Activated CD8-positive, alpha-beta memory T cell treated with anti-CD3 and anti-CD28 coated beads, Interleukin-2, amount 10 ng/mL, durations not matched to agents 7 days and 5 days (primary cell): ENCODE measurements around the gene MYH13. TPM values are rescaled to one million over a fixed set of nuclear protein-coding genes. Genes with fewer than 3 reads are reported as not detected.

Source experiments
- ATAC-seq: fragments of 150-1000 bp; cut with Tn5 transposase; one replicate; pipeline ENCODE4 v1.10.0; 2021; ENCODE audit warnings: moderate library complexity
- CTCF ChIA-PET: fragments of 350-600 bp; sonication (Branson Sonifier 250); formaldehyde crosslinking; loops from one replicate; lab custom pipeline; 2021; ENCODE audit warnings: antibody characterized with exemption; lab: Charles Lee
- DNase-seq: peaks from one replicate; pipeline ENCODE4 v3.0.0-alpha.2; 2020
- H3K27ac Mint-ChIP-seq: one replicate; pipeline ENCODE4 v1.8.0; 2021; ENCODE audit warnings: mild to moderate bottlenecking, mixed read lengths
- H3K27me3 Mint-ChIP-seq: one replicate; pipeline ENCODE4 v1.8.0; 2021; ENCODE audit warnings: mixed read lengths
- H3K36me3 Mint-ChIP-seq: one replicate; pipeline ENCODE4 v1.8.0; 2021; ENCODE audit warnings: mild to moderate bottlenecking, mixed read lengths
- H3K4me1 Mint-ChIP-seq: one replicate; pipeline ENCODE4 v1.8.0; 2021; ENCODE audit warnings: mixed read lengths
- H3K4me3 Mint-ChIP-seq: one replicate; pipeline ENCODE4 v1.8.0; 2021; ENCODE audit warnings: mild to moderate bottlenecking, moderate library complexity, mixed read lengths
- H3K9me3 Mint-ChIP-seq: one replicate; pipeline ENCODE4 v1.8.0; 2022; ENCODE audit warnings: low read depth, mixed read lengths
- total RNA-seq, 2 experiments: library from RNA; stranded (reverse); gene quantifications; one replicate each; pipeline ENCODE4 v1.2.3, GENCODE V29; 2021

The MYH13 gene
- total RNA-seq, 2 experiments from 2014 or later = not detected

DNA sequence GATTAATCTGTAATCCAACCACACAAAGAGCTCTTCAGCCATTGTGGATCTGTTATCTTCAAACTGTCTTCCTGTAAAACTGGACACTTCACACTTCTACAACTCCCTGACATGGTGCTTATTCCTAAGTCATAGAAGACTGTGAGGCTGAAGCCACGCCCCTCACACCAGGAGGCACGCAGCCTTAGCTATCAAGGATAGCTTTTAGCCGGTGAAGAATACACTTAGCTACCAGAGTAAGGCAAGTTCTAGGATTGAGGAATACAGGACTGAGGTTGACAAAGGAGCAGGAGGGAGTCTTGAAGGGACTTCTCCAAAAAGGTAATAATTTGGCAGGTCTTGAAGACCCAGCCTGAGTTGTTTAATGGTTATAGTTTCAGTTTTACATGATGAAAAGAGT lies 94.6 kb downstream of the MYH13 start:
- DNase-seq (no peak), ATAC-seq (no peak)
- Mint-ChIP-seq H3K4me3 (no peak overlapping the region), H3K9me3 (no peaks in the 10 kb centered on the region), H3K36me3 (no peaks in the 10 kb centered on the region), H3K4me1 (no peaks in the 10 kb centered on the region), H3K27ac (no peak overlapping the region), H3K27me3 (peaks cover 4% of the 10 kb centered on the region)
- CTCF ChIA-PET = no interaction called here

DNA sequence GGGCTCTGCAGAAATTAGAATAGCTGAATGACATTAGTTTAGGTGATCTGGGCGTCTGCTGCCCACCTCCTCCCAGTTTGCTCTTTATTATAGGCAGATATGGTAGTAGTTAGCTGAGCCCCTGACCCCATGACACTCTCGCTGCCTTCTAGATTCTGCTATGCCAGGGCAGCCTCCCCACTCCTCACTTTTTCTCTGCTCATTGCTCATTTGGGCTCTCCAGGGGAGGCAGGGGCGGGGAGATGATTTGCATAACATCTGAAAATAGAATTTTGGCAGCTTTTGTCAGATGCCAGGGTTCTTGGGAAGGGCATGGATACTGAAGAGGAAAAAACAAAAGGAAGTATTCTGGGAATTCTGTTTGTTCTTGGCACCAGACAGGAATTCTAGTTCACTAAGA lies 96.4 kb downstream of the MYH13 start:
- Mint-ChIP-seq H3K36me3 (no peaks in the 10 kb centered on the region), H3K4me1 (no peaks in the 10 kb centered on the region), H3K27me3 (peaks cover 2% of the 10 kb centered on the region), H3K27ac (no peak overlapping the region), H3K9me3 (no peaks in the 10 kb centered on the region), H3K4me3 (no peak overlapping the region)
- DNase-seq (no peak), ATAC-seq (no peak)
- CTCF ChIA-PET = no interaction called here

DNA sequence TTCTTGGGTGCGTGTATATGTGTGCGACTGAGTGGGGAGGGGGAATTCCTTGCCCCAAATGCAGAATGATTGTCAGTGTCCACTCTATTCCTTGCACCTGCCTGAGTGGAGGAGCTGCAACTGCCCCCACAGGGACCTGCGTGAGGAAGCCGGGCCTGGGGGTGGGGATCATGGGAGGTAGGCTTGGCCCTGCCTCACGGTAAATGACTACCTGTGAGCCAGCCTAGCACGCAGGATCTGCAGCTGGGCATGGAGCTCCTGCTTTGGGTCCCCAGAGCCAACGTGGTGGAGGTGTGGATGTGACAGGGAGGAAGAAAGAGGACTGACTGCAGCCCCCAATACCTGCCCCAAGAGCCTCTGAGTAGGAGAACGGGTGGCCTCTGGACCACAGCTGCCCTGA lies 97.4 kb downstream of the MYH13 start:
- no peaks in the 10 kb centered on the region for H3K9me3 Mint-ChIP-seq
- peaks cover 2% of the 10 kb centered on the region for H3K27me3 Mint-ChIP-seq
- no peak for ATAC-seq
- CTCF ChIA-PET = no interaction called here
- DNase-seq = no peak
- no peaks in the 10 kb centered on the region for H3K4me1 Mint-ChIP-seq
- no peaks in the 10 kb centered on the region for H3K36me3 Mint-ChIP-seq
- H3K27ac Mint-ChIP-seq = no peak overlapping the region
- no peak overlapping the region for H3K4me3 Mint-ChIP-seq

DNA sequence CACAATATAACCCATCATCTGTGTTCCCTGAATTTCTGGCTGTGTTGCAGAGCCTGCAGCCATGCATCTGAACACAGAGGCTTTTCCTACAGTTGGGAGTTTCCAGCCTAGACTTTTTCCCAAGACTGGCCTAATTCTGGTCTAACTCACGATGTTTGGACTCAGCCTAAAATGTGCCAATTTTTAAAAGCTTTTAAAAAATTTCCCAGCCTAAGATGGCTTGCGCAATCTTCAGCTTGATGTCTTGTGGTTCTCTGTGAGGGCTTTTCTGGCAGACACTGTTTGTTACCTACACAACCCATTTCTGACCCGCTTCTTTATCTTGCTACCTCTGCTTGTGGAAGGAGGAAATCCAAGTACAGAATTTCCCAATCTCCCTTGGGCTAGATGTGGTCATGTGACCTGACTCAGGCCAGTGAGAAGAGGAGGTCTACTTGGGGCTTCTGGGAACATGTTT lies 101.7 kb downstream of the MYH13 start:
- ATAC-seq = no peak
- no peak for DNase-seq
- no peak overlapping the region for H3K4me3 Mint-ChIP-seq
- peaks cover 2% of the 10 kb centered on the region for H3K9me3 Mint-ChIP-seq
- no peaks in the 10 kb centered on the region for H3K4me1 Mint-ChIP-seq
- no peak overlapping the region for H3K27ac Mint-ChIP-seq
- CTCF ChIA-PET = no interaction called here
- H3K27me3 Mint-ChIP-seq = peaks cover 2% of the 10 kb centered on the region
- H3K36me3 Mint-ChIP-seq = no peaks in the 10 kb centered on the region

DNA sequence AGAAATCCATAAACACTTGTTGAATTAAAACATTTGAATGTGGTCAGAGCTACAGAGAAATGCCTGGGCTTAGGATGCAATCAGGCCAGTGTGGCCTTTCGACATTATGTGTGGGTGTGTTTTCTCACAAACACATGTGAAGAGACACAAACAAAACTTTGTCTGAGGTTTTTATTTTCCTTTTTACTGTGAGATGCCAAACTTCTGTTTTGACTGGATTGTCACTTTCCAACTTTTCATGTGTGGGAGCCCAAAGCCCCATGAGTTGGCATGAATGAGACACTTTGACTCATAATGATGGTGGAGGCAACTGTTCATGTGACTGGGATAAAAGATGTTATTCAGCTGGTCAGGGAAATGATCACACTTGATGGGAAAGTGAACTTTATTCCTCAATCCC lies 102.5 kb downstream of the MYH13 start:
- Mint-ChIP-seq H3K9me3 (peaks cover 2% of the 10 kb centered on the region), H3K27ac (no peak overlapping the region), H3K4me3 (no peak overlapping the region), H3K4me1 (no peaks in the 10 kb centered on the region), H3K27me3 (peaks cover 2% of the 10 kb centered on the region), H3K36me3 (no peaks in the 10 kb centered on the region)
- CTCF ChIA-PET = no interaction called here
- DNase-seq (no peak), ATAC-seq (no peak)

DNA sequence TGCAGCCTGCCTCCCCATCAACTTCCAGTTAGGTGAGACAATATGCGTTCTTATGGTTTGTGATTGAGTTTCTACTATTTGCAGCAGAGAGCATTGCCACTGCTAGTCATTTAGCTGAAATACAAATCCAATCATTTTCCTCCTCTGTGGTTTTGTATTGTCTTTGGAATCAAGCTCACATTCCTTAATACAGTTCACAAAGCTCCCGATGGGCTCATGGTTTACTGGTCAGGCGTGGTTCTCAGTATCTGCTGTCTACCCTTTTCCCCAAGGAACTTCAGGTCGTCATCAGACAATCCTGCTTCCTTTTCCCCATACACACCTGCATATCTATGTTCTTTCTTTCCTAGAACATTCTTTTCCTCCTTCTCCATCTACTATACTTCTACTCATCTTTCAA lies 104.8 kb downstream of the MYH13 start:
- Mint-ChIP-seq H3K9me3 (peaks cover 2% of the 10 kb centered on the region), H3K27me3 (no peaks in the 10 kb centered on the region), H3K4me1 (peaks cover 2% of the 10 kb centered on the region), H3K4me3 (no peak overlapping the region), H3K36me3 (no peaks in the 10 kb centered on the region), H3K27ac (no peak overlapping the region)
- ATAC-seq (no peak), DNase-seq (no peak)
- CTCF ChIA-PET = no interaction called here

DNA sequence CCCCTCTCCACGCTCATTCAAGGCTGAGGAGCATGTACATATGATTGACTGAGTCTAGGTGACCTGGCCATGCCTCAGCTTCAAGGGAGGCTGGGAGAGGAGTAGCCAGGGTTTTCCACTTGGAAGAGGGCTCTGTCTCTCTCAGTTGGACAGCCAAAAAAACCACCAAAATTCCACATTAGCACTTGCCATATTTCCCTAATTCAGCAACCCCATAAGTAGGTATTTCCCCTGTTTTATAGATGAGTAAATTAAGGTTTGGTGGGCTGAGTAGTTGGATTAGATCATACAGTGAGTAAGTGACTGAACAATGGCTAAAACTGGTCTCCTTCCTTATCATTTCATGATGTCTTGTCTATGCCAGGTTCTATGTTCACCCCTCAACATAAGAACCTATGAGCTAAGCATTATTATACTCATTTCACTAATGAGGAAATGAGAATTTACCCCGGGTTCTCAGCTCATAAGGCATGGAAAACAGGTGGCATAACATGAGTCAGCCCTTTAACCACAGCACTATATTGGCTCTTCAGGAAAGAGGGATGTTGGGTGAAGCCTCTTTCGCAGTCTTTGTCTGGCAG lies 106.4 kb downstream of the MYH13 start:
- H3K36me3 Mint-ChIP-seq = no peaks in the 10 kb centered on the region
- H3K27ac Mint-ChIP-seq = no peak overlapping the region
- H3K9me3 Mint-ChIP-seq = peaks cover 2% of the 10 kb centered on the region
- ATAC-seq (no peak), DNase-seq (no peak)
- H3K4me3 Mint-ChIP-seq = no peak overlapping the region
- no peaks in the 10 kb centered on the region for H3K27me3 Mint-ChIP-seq
- CTCF ChIA-PET = no interaction called here
- peaks cover 2% of the 10 kb centered on the region for H3K4me1 Mint-ChIP-seq

DNA sequence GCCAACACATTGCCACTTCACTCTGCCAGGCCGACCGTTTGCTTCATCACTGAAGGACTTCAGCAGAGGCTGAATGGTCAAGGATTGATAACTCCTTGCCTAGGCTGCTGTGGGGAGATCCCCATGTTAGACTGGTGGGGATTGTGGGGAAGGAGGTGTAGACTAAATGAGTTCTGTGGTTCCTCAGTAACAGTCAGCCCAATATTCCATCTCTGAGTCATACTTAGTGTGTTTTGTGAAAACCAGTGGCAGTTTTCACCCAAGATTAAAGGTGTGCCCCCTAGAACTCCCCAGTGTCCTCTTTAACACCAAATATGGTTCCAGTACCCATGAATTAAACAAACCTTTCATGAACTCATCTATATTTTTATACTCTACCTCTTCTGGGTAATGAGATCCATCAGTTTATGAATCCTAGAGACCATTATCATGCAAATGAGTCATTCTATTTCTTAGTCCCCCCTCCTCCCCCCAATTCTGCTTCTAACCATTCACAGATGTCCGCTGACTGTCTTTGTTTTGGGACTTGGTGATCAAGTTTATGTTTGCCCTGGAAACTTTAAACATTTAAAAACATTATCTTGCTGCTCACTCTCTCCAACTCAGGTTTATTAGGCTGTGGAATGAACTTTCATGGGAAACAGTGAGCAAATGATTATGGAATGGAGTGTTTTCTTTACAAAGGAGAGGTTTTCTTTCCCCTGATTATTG lies 107.6 kb downstream of the MYH13 start:
- no peak for ATAC-seq
- CTCF ChIA-PET = no interaction called here
- H3K9me3 Mint-ChIP-seq = peaks cover 2% of the 10 kb centered on the region
- DNase-seq = no peak
- no peak overlapping the region for H3K27ac Mint-ChIP-seq
- H3K36me3 Mint-ChIP-seq = no peaks in the 10 kb centered on the region
- no peaks in the 10 kb centered on the region for H3K27me3 Mint-ChIP-seq
- peaks cover 2% of the 10 kb centered on the region for H3K4me1 Mint-ChIP-seq
- no peak overlapping the region for H3K4me3 Mint-ChIP-seq

DNA sequence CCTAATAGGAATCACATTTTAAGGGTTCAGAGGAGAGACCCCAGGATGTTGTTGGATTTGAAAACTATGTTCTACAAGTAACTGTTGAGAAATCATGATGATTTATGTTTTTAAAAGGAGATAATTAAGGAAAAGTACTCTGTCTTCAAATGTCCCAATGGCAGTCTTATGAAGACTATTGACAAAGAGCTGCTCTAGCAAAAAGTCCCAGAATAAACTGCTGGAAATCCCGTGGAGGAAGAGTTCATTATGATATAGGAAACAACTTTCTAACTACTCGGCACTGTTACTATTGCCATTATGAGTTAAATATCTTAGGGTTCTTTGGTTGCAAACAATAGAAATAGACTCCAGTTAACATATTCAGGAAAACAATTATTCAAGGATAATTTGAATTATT lies 108.8 kb downstream of the MYH13 start:
- Mint-ChIP-seq H3K4me1 (peaks cover 2% of the 10 kb centered on the region), H3K36me3 (no peaks in the 10 kb centered on the region), H3K9me3 (peaks cover 2% of the 10 kb centered on the region), H3K27me3 (no peaks in the 10 kb centered on the region), H3K27ac (no peak overlapping the region), H3K4me3 (no peak overlapping the region)
- CTCF ChIA-PET = no interaction called here
- ATAC-seq = no peak
- no peak for DNase-seq

DNA sequence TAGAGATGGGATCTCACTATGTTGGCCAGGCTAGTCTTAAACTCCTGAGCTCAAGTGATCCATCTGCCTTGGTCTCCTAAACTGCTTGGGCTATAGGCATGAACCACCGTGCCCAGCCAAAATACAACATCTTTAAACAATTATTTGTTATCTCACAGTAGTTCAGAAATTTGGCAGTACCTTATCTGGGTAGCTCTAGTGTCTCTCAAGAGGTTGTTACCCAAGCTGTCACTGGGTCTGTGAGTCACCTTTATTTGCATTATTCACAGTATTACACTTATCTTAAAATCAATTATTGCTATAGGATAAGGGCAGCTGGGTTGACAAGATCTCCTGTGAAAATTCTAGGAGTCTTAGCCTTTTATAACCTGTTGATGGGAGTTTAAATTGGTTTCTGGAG lies 110.4 kb downstream of the MYH13 start:
- ATAC-seq = no peak

DNA sequence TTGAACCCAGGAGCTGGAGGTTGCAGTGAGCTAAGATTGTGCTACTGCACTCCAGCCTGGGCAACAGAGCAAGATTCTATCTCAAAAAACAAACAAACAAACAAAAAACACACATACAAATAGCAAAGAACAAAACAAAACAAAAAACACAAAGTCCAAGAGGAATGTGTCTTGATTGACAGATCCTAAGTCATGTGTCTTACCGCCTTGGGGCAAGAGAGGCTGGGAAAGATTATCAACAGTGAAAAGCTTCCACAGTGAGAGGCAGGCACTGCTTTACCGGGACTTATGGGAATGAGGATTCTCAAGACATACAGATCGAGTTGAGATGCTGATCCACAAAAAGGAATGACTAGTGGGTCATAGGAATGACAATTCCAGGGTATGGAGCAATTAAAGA lies 111.7 kb downstream of the MYH13 start:
- Mint-ChIP-seq H3K27me3 (no peaks in the 10 kb centered on the region), H3K4me3 (no peak overlapping the region), H3K4me1 (peaks cover 2% of the 10 kb centered on the region), H3K27ac (no peak overlapping the region), H3K36me3 (no peaks in the 10 kb centered on the region), H3K9me3 (no peaks in the 10 kb centered on the region)
- no peak for ATAC-seq
- no peak for DNase-seq
- CTCF ChIA-PET = no interaction called here

More for the DNA sequence above, 110.4 kb downstream of the MYH13 start:
- CTCF ChIA-PET = no interaction called here
- no peaks in the 10 kb centered on the region for H3K27me3 Mint-ChIP-seq
- no peak overlapping the region for H3K4me3 Mint-ChIP-seq
- H3K9me3 Mint-ChIP-seq = no peaks in the 10 kb centered on the region
- peaks cover 2% of the 10 kb centered on the region for H3K4me1 Mint-ChIP-seq
- no peak overlapping the region for H3K27ac Mint-ChIP-seq
- no peaks in the 10 kb centered on the region for H3K36me3 Mint-ChIP-seq
- no peak for DNase-seq

DNA sequence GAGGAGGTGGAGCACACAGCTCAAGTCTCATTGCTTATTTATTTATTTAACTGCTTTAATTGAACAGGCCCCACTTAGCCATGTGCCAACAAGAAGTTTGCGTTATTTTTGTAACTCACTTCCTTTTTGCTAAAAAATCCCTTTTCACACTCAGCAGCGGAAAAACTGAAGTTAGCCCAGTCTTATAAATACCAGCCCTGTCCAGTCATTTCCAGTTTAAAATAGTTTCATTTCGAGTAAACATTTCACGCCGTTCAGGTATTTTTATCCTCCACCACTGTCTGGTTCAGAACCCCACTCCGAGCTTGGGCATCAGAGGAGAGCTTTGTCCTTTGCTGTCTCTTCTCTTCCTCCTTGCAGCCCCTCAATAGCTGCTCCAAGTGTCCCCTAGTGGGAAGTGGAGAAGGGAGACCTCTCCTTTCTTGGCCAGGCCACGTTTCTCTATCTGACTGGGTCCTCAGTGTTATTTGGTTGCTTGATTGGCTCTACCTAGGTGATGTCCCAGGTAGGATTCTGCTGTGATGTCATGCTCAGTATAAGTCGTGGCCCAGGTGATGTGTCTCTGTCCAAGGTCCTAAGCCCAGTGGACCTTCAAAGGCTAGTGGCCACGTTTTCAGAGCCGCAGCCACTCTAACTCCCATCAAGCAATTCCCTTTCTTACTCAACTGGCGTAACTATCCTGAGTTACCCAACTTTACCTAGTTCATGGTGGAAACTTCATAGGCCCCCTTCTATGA lies 121.4 kb downstream of the MYH13 start:
- Mint-ChIP-seq H3K27ac (no peak overlapping the region), H3K27me3 (no peaks in the 10 kb centered on the region), H3K9me3 (no peaks in the 10 kb centered on the region), H3K4me3 (no peak overlapping the region), H3K36me3 (no peaks in the 10 kb centered on the region), H3K4me1 (peaks cover 6% of the 10 kb centered on the region)
- CTCF ChIA-PET = no interaction called here
- ATAC-seq (no peak), DNase-seq (no peak)
